Measurements from ENCODE around the gene GH2. TPM values are rescaled to one million over a fixed set of nuclear protein-coding genes. Genes with fewer than 3 reads are reported as not detected.
"Not testable (repeated sequence)": the region's sequence is repeated elsewhere in the genome, so short reads cannot be mapped to it uniquely, and the experiment has no call there.

Gene GH2
- total and polyA plus RNA-seq, 7 experiments from 2014 or later, result not detected

GRCh38 chr17:63927464-63928171 is 45.9 kb upstream of the GH2 start:
- DNase-seq, result no peak
- H3K27me3 ChIP-seq (ENCODE audit: control insufficient read depth in 2 of 2, insufficient read depth in 2 of 2, low read length in 2 of 2), result no peaks in the 10 kb centered on the region
- peaks cover 0 to 28% (median 0%) of the 10 kb centered on the region in 3 experiments for H3K36me3 ChIP-seq (ENCODE audit: control insufficient read depth in 2 of 3, insufficient read depth in 3 of 3, low read length in 3 of 3)
- CTCF ChIA-PET, result interaction anchor here (2.2 to 3.7 kb wide), 2 partner anchors 8 to 15 kb away, joined by 7 to 20 read pairs; partner anchors contain the start of gene GH1
- H3K27me3 Mint-ChIP-seq, result no peaks in the 10 kb centered on the region
- no peak overlapping the region for H3K4me3 ChIP-seq (ENCODE audit: low read length)
- peaks cover 8 to 21% (median 19%) of the 10 kb centered on the region in 7 donors for H3K4me1 Mint-ChIP-seq
- no peaks in the 10 kb centered on the region for H3K9me3 Mint-ChIP-seq
- peaks cover 0 to 10% (median 0%) of the 10 kb centered on the region in 5 donors for H3K36me3 Mint-ChIP-seq
- POLR2A ChIA-PET, result no interaction called here
- H3K4me1 ChIP-seq (ENCODE audit: control insufficient read depth in 2 of 2, insufficient read depth in 2 of 2, low read length in 2 of 2), result peaks cover 12 to 18% of the 10 kb centered on the region in 2 donors
- no peak overlapping the region for H3K4me3 Mint-ChIP-seq
- ATAC-seq, result no peak
- H3K27ac ChIP-seq (ENCODE audit: low read depth, low read length), result no peak overlapping the region
- intact Hi-C loops (cut with micrococcal nuclease), result no loop called here
- H3K27ac Mint-ChIP-seq, result peak overlapping the region in 1 of 9 donors; percentile 73
- no peaks in the 10 kb centered on the region for H3K9me3 ChIP-seq (ENCODE audit: control insufficient read depth in 2 of 3, low read length in 3 of 3)

GRCh38 chr17:63926164-63926563 is 44.4 kb upstream of the GH2 start:
- H3K36me3 Mint-ChIP-seq, result peaks cover 0 to 10% (median 0%) of the 10 kb centered on the region in 5 donors
- H3K27ac Mint-ChIP-seq, result peak overlapping the region in 1 of 9 donors; percentile 13
- Histone ChIP-seq H3K9me3 (ENCODE audit: control insufficient read depth in 2 of 3, low read length in 3 of 3) (no peaks in the 10 kb centered on the region), H3K4me3 (ENCODE audit: low read length) (no peak overlapping the region), H3K27me3 (ENCODE audit: control insufficient read depth in 2 of 2, insufficient read depth in 2 of 2, low read length in 2 of 2) (no peaks in the 10 kb centered on the region), H3K4me1 (ENCODE audit: control insufficient read depth in 2 of 2, insufficient read depth in 2 of 2, low read length in 2 of 2) (peaks cover 6 to 7% of the 10 kb centered on the region in 2 donors), H3K36me3 (ENCODE audit: control insufficient read depth in 2 of 3, insufficient read depth in 3 of 3, low read length in 3 of 3) (peaks cover 0 to 28% (median 0%) of the 10 kb centered on the region in 3 experiments), H3K27ac (ENCODE audit: low read depth, low read length) (no peak overlapping the region)
- H3K27me3 Mint-ChIP-seq, result peaks cover 0 to 4% (median 0%) of the 10 kb centered on the region in 5 donors
- ATAC-seq, result no peak
- intact Hi-C loops (cut with micrococcal nuclease), result no loop called here
- no peak for DNase-seq
- H3K4me1 Mint-ChIP-seq, result peaks cover 0 to 14% (median 7%) of the 10 kb centered on the region in 7 donors
- no peak overlapping the region for H3K4me3 Mint-ChIP-seq
- no peaks in the 10 kb centered on the region for H3K9me3 Mint-ChIP-seq
- ChIA-PET CTCF (interaction anchor here (0.9 to 1.4 kb wide), 2 partner anchors 103 to 208 kb away, joined by 3 to 4 read pairs; no protein-coding TSS in a partner anchor), POLR2A (interaction anchor here (0.7 to 1.2 kb wide), 3 partner anchors 35 to 153 kb away, joined by 4 to 6 read pairs (median 4); no protein-coding TSS in a partner anchor)

- intact Hi-C loops (cut with micrococcal nuclease), result no loop called here
- Histone ChIP-seq H3K4me3 (ENCODE audit: low read length) (no peak overlapping the region), H3K36me3 (ENCODE audit: control insufficient read depth in 2 of 3, insufficient read depth in 3 of 3, low read length in 3 of 3) (peaks cover 0 to 28% (median 0%) of the 10 kb centered on the region in 3 experiments), H3K27ac (ENCODE audit: low read depth, low read length) (no peak overlapping the region), H3K4me1 (ENCODE audit: control insufficient read depth in 2 of 2, insufficient read depth in 2 of 2, low read length in 2 of 2) (peaks cover under 1 to 2% of the 10 kb centered on the region in 2 donors), H3K9me3 (ENCODE audit: control insufficient read depth in 2 of 3, low read length in 3 of 3) (no peaks in the 10 kb centered on the region), H3K27me3 (ENCODE audit: control insufficient read depth in 2 of 2, insufficient read depth in 2 of 2, low read length in 2 of 2) (no peaks in the 10 kb centered on the region)
- Mint-ChIP-seq H3K36me3 (peaks cover 0 to 6% (median 0%) of the 10 kb centered on the region in 5 donors), H3K27me3 (peaks cover 0 to 4% (median 0%) of the 10 kb centered on the region in 5 donors), H3K4me1 (peaks cover 0 to 9% (median 2%) of the 10 kb centered on the region in 7 donors), H3K4me3 (no peak overlapping the region), H3K9me3 (no peaks in the 10 kb centered on the region), H3K27ac (peak overlapping the region in 3 of 9 donors; percentile 15 to 55 (median 25))
- ChIA-PET POLR2A (interaction anchor here (0.7 kb wide), 1 partner anchor 154 kb away, joined by 6 read pairs; no protein-coding TSS in a partner anchor), CTCF (interaction anchor here (0.9 to 1.4 kb wide), 2 partner anchors 104 to 208 kb away, joined by 3 to 4 read pairs; no protein-coding TSS in a partner anchor)
- DNase-seq, result no peak
- peak; percentile 37 for ATAC-seq
Observed at GRCh38 chr17:63925615-63926014, 43.9 kb upstream of the GH2 start.

GRCh38 chr17:63922402-63922801 is 40.7 kb upstream of the GH2 start:
- H3K27ac Mint-ChIP-seq, result peak overlapping the region in 1 of 9 donors; percentile 58
- intact Hi-C loops (cut with micrococcal nuclease); DNase-seq; H3K27ac ChIP-seq (ENCODE audit: low read depth, low read length); H3K4me1 Mint-ChIP-seq; H3K27me3 ChIP-seq (ENCODE audit: control insufficient read depth in 2 of 2, insufficient read depth in 2 of 2, low read length in 2 of 2); H3K4me3 Mint-ChIP-seq; H3K4me1 ChIP-seq (ENCODE audit: control insufficient read depth in 2 of 2, insufficient read depth in 2 of 2, low read length in 2 of 2); POLR2A ChIA-PET; H3K4me3 ChIP-seq (ENCODE audit: low read length); H3K36me3 ChIP-seq (ENCODE audit: control insufficient read depth in 2 of 3, insufficient read depth in 3 of 3, low read length in 3 of 3); H3K27me3 Mint-ChIP-seq; H3K36me3 Mint-ChIP-seq; H3K9me3 Mint-ChIP-seq; H3K9me3 ChIP-seq (ENCODE audit: control insufficient read depth in 2 of 3, low read length in 3 of 3): not testable (repeated sequence)
- CTCF ChIA-PET, result interaction anchor here (0.7 to 1.6 kb wide), 5 partner anchors 10 to 208 kb away, joined by 3 to 4 read pairs (median 3); partner anchors contain the start of genes CD79B and ICAM2
- peak; percentile 14 for ATAC-seq

- H3K9me3 ChIP-seq (ENCODE audit: control insufficient read depth in 2 of 3, low read length in 3 of 3); H3K4me3 ChIP-seq (ENCODE audit: low read length); H3K4me3 Mint-ChIP-seq; H3K36me3 Mint-ChIP-seq; ATAC-seq; H3K27ac ChIP-seq (ENCODE audit: low read depth, low read length); H3K4me1 ChIP-seq (ENCODE audit: control insufficient read depth in 2 of 2, insufficient read depth in 2 of 2, low read length in 2 of 2); DNase-seq; intact Hi-C loops (cut with micrococcal nuclease); H3K27ac Mint-ChIP-seq; H3K36me3 ChIP-seq (ENCODE audit: control insufficient read depth in 2 of 3, insufficient read depth in 3 of 3, low read length in 3 of 3); H3K9me3 Mint-ChIP-seq; H3K27me3 ChIP-seq (ENCODE audit: control insufficient read depth in 2 of 2, insufficient read depth in 2 of 2, low read length in 2 of 2); H3K4me1 Mint-ChIP-seq: not testable (repeated sequence)
- peaks cover 0 to 11% (median 0%) of the 10 kb centered on the region in 5 donors for H3K27me3 Mint-ChIP-seq
- CTCF ChIA-PET, result interaction anchor here (0.7 to 4.3 kb wide), 9 partner anchors 11 to 214 kb away, joined by 3 to 85 read pairs (median 17); partner anchors contain the start of genes CD79B and ERN1
- POLR2A ChIA-PET, result interaction anchor here (0.6 to 2.4 kb wide), 4 partner anchors 72 to 220 kb away, joined by 3 to 16 read pairs (median 6); partner anchors contain the start of gene ICAM2
Observed at GRCh38 chr17:63920779-63921178, 39.0 kb upstream of the GH2 start.

GRCh38 chr17:63920050-63920449 is 38.3 kb upstream of the GH2 start:
- H3K36me3 Mint-ChIP-seq; intact Hi-C loops (cut with micrococcal nuclease); H3K9me3 ChIP-seq (ENCODE audit: control insufficient read depth in 2 of 3, low read length in 3 of 3); ATAC-seq; DNase-seq; H3K36me3 ChIP-seq (ENCODE audit: control insufficient read depth in 2 of 3, insufficient read depth in 3 of 3, low read length in 3 of 3); H3K4me3 Mint-ChIP-seq; H3K4me1 ChIP-seq (ENCODE audit: control insufficient read depth in 2 of 2, insufficient read depth in 2 of 2, low read length in 2 of 2); H3K27me3 ChIP-seq (ENCODE audit: control insufficient read depth in 2 of 2, insufficient read depth in 2 of 2, low read length in 2 of 2); H3K27ac ChIP-seq (ENCODE audit: low read depth, low read length); H3K4me1 Mint-ChIP-seq; H3K4me3 ChIP-seq (ENCODE audit: low read length); H3K9me3 Mint-ChIP-seq: not testable (repeated sequence)
- ChIA-PET POLR2A (interaction anchor here (0.7 to 2.4 kb wide), 9 partner anchors 11 to 220 kb away, joined by 3 to 16 read pairs (median 5); partner anchors contain the start of gene ICAM2), CTCF (interaction anchor here (0.6 to 4.3 kb wide), 29 partner anchors 9 to 243 kb away, joined by 3 to 85 read pairs (median 7); partner anchors contain the start of genes CD79B, CSHL1, ERN1 and ICAM2)
- Mint-ChIP-seq H3K27me3 (peaks cover 0 to 16% (median 0%) of the 10 kb centered on the region in 5 donors), H3K27ac (peak overlapping the region in 4 of 9 donors; percentile 38 to 84 (median 52))

All from naive thymus-derived CD4-positive, alpha-beta T cell (primary cell).